Gastrocnemius medialis (tissue), 4 donors: Measurements from ENCODE around the gene N4BP3. TPM values are rescaled to one million over a fixed set of nuclear protein-coding genes. Genes with fewer than 3 reads are reported as not detected.
A peak's percentile ranks its signal among the peaks of the same experiment; 100 is the strongest.

Source experiments
- ATAC-seq, 2 donors: fragments of 150-250 bp; one replicate each; pipeline ENCODE4 v1.9.1; 2016
- DNase-seq, 2 donors: peaks; one replicate each; pipeline ENCODE4 v3.0.0-alpha.2; 2019
- H3K27ac ChIP-seq, 4 donors: fragments of 200-600 bp; sonication (generic); 1 replicate in 1 of 4; 2 replicates in 3 of 4; pipeline ENCODE4 v1.5.1; 2016 to 2018; ENCODE audit warnings: mild to moderate bottlenecking in 2 of 4, moderate library complexity in 1 of 4
- H3K27me3 ChIP-seq, 3 donors: fragments of 200-600 bp; sonication (generic) in 2 of 3; 1 replicate in 1 of 3; 2 replicates in 2 of 3; pipeline versions ENCODE4 v1.5.1 to v1.6.0; 2016 to 2019; ENCODE audit warnings: mild to moderate bottlenecking in 1 of 3, moderate library complexity in 1 of 3
- H3K36me3 ChIP-seq, 2 donors: fragments of 200-600 bp; sonication (generic) in 1 of 2; one replicate each; pipeline ENCODE4 v1.5.1; 2017 to 2018
- H3K4me1 ChIP-seq, 2 donors: fragments of 200-600 bp; sonication (generic) in 1 of 2; one replicate each; pipeline ENCODE4 v1.5.1; 2016 to 2017; ENCODE audit warnings: mild to moderate bottlenecking in 2 of 2
- H3K4me3 ChIP-seq, 4 donors: fragments of 200-600 bp; sonication (generic) in 3 of 4; 1 replicate in 1 of 4; 2 replicates in 3 of 4; pipeline ENCODE4 v1.5.1; 2016 to 2019; ENCODE audit warnings: mild to moderate bottlenecking in 2 of 4
- H3K9me3 ChIP-seq, 3 donors: fragments of 200-600 bp; sonication (generic) in 2 of 3; 1 replicate in 1 of 3; 2 replicates in 2 of 3; pipeline ENCODE4 v1.5.1; 2016 to 2019
- POLR2A ChIP-seq, 2 donors: fragments of 450-650 bp; IDR thresholded peaks; one replicate each; pipeline ENCODE4 v1.6.1; 2017; ENCODE audit warnings: antibody characterized with exemption in 2 of 2, mild to moderate bottlenecking in 2 of 2, moderate library complexity in 2 of 2
- in situ Hi-C, 4 donors: fragments of 200-750 bp; cut with MboI; loops; one replicate each; pipeline versions ENCODE4 v1.15.0 to v1.8.0; 2017; ENCODE audit warnings: low sequenced_read_pairs in 4 of 4
- intact Hi-C: fragments of 100-400 bp; cut with DNase I; formaldehyde crosslinking; loops from one replicate; pipeline ENCODE4 v1.15.1; 2023; ENCODE audit warnings: low total_unique reads
- total RNA-seq, 4 donors: library from RNA; depleted of rRNA; stranded (reverse); fragments of >200 nt; gene quantifications; one replicate each; pipeline versions ENCODE4 v1.1.0 to v1.2.3, GENCODE V29; 2016
- TF ChIP-seq, protein P1 (sequence below), 5 experiments: fragments of 450-650 bp in 3 of 5; fragments of 200-600 bp in 2 of 5; sonication (generic) in 2 of 5; IDR thresholded peaks in 4 of 5; conservative IDR thresholded peaks in 1 of 5; 1 replicate in 4 of 5; 2 replicates in 1 of 5; pipeline ENCODE4 v1.5.1; 2016 to 2019; ENCODE audit warnings: antibody characterized with exemption in 5 of 5, mild to moderate bottlenecking in 3 of 5, moderate library complexity in 3 of 5

N4BP3 gene
- total RNA-seq, 4 donors from 2014 or later = 1.6 to 3.2 (median 2.1) TPM

DNA sequence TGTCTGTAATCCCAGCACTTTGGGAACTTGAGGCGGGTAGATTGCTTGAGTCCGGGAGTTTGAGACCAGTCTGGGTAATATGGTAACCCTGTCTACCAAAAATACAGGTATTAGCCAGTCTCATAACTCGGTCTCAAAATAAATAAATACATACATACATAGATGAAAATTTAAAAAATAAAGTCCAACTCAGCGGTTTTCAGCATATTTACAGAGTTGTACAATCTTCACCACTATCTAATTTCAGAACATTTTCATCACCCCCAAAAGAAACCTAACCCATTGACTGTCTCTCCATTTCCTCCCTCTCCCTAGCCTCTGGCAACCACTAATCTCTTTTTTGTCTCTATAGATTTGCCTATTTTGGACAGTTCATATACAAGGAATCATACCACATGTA, 28.2 kb downstream of the N4BP3 start:
- TF ChIP-seq, protein P1, sequence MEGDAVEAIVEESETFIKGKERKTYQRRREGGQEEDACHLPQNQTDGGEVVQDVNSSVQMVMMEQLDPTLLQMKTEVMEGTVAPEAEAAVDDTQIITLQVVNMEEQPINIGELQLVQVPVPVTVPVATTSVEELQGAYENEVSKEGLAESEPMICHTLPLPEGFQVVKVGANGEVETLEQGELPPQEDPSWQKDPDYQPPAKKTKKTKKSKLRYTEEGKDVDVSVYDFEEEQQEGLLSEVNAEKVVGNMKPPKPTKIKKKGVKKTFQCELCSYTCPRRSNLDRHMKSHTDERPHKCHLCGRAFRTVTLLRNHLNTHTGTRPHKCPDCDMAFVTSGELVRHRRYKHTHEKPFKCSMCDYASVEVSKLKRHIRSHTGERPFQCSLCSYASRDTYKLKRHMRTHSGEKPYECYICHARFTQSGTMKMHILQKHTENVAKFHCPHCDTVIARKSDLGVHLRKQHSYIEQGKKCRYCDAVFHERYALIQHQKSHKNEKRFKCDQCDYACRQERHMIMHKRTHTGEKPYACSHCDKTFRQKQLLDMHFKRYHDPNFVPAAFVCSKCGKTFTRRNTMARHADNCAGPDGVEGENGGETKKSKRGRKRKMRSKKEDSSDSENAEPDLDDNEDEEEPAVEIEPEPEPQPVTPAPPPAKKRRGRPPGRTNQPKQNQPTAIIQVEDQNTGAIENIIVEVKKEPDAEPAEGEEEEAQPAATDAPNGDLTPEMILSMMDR (IDR thresholded peaks at IDR 0.05 in 4 of 5, conservative IDR thresholded peaks at IDR 0.05 in 1 of 5) = no peak
- no peak for TF ChIP-seq POLR2A (IDR thresholded peaks at IDR 0.05)
- DNase-seq (no peak), ATAC-seq (no peak)
- in situ Hi-C loops (no loop called here), intact Hi-C loops (no loop called here)
- Histone ChIP-seq H3K36me3 (peaks cover 0 to 55% of the 10 kb centered on the region in 2 donors), H3K27me3 (no peaks in the 10 kb centered on the region), H3K27ac (no peak overlapping the region), H3K9me3 (no peaks in the 10 kb centered on the region), H3K4me1 (peaks cover 0 to 7% of the 10 kb centered on the region in 2 donors), H3K4me3 (no peak overlapping the region)

DNA sequence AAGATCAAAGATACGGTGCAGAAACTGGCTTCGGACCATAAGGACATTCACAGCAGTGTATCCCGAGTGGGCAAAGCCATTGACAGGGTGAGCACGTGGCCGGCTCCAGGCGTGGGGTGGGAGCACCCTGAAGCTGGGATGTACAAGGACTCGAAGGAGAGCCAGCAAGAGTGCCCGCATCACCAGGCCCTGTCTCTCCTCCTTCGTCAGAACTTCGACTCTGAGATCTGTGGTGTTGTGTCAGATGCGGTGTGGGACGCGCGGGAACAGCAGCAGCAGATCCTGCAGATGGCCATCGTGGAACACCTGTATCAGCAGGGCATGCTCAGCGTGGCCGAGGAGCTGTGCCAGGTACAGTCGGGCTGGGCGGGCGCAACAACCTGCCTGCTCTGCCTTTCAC, 29.3 kb downstream of the N4BP3 start:
- Histone ChIP-seq H3K36me3 (peaks cover 0 to 65% of the 10 kb centered on the region in 2 donors), H3K4me1 (peaks cover 0 to 7% of the 10 kb centered on the region in 2 donors), H3K27me3 (no peaks in the 10 kb centered on the region), H3K9me3 (no peaks in the 10 kb centered on the region), H3K4me3 (no peak overlapping the region), H3K27ac (no peak overlapping the region)
- intact Hi-C loops (no loop called here), in situ Hi-C loops (no loop called here)
- ATAC-seq = no peak
- no peak for TF ChIP-seq POLR2A (IDR thresholded peaks at IDR 0.05)
- TF ChIP-seq, protein P1 (IDR thresholded peaks at IDR 0.05 in 4 of 5, conservative IDR thresholded peaks at IDR 0.05 in 1 of 5) = no peak
- DNase-seq = no peak

DNA sequence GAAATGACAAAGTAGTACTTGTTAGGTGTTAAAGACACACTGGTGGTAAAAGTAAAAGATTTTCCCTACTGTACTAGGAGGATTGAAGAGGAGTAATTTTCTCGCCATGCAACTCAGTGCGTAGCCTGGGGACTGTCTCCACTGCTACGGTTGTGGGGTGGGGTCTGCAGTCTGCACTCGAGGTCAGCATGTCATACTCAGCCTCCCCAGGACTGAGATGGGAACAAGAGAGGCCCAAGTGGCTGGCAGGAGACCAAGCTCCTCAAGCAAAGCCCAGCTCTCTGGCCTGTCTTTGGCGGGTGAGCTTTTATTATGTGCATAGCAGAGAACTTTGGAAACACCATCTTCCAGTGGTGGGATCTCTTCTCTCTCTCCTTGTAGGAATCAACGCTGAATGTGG, 29.9 kb downstream of the N4BP3 start:
- ATAC-seq (no peak), DNase-seq (no peak)
- no peaks in the 10 kb centered on the region for H3K9me3 ChIP-seq
- TF ChIP-seq, protein P1 (IDR thresholded peaks at IDR 0.05 in 4 of 5, conservative IDR thresholded peaks at IDR 0.05 in 1 of 5) = no peak
- TF ChIP-seq POLR2A (IDR thresholded peaks at IDR 0.05) = no peak
- in situ Hi-C loops (no loop called here), intact Hi-C loops (no loop called here)
- H3K27ac ChIP-seq = peak overlapping the region in 1 of 4 donors; percentile 70
- H3K36me3 ChIP-seq = peaks cover 0 to 71% of the 10 kb centered on the region in 2 donors
- no peaks in the 10 kb centered on the region for H3K27me3 ChIP-seq
- H3K4me3 ChIP-seq = no peak overlapping the region
- peaks cover 0 to 7% of the 10 kb centered on the region in 2 donors for H3K4me1 ChIP-seq

DNA sequence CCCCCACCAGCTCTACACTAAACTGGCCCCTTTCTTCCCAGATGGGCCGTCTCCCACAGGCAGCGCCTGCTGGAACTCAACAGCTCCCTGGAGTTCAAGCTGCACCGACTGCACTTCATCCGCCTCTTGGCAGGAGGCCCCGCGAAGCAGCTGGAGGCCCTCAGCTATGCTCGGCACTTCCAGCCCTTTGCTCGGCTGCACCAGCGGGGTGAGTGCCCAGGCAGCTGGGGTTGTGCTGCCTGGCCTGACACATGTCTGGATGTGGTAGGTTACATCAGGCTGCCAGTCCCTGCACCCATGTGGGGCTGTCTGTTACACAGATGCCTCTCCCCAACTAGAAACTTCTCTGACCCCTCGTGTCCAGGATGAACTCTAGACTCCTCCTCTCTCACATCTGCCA, 30.6 kb downstream of the N4BP3 start:
- in situ Hi-C loops = no loop called here

More for the DNA sequence above, 30.6 kb downstream of the N4BP3 start:
- DNase-seq = peak; percentile 26 to 76
- peak in 1 of 2 donors; percentile 85 for ATAC-seq
- Histone ChIP-seq H3K9me3 (no peaks in the 10 kb centered on the region), H3K27me3 (no peaks in the 10 kb centered on the region), H3K4me3 (no peak overlapping the region), H3K27ac (peak overlapping the region in 3 of 4 donors; percentile 25 to 70 (median 51)), H3K36me3 (peaks cover 0 to 78% of the 10 kb centered on the region in 2 donors), H3K4me1 (peaks cover 0 to 7% of the 10 kb centered on the region in 2 donors)
- intact Hi-C loops = no loop called here
- no peak for TF ChIP-seq POLR2A (IDR thresholded peaks at IDR 0.05)
- TF ChIP-seq, protein P1 (IDR thresholded peaks at IDR 0.05 in 4 of 5, conservative IDR thresholded peaks at IDR 0.05 in 1 of 5) = no peak
